Ectodermal cell (in vitro differentiated cells): ENCODE data around the gene PSAPL1.

Source experiments
- H3K27ac ChIP-seq: 2 replicates; pipeline ENCODE4 v1.7.0; 2013; ENCODE audit warnings: mild to moderate bottlenecking, low read depth, low read length; ENCODE audit not compliant: insufficient read depth, poor library complexity, severe bottlenecking
- H3K27me3 ChIP-seq: 2 replicates; pipeline ENCODE4 v1.7.0; 2013; ENCODE audit warnings: mild to moderate bottlenecking, low read length; ENCODE audit not compliant: insufficient read depth, control insufficient read depth, poor library complexity, severe bottlenecking
- H3K36me3 ChIP-seq: one replicate; pipeline ENCODE4 v1.7.0; 2013; ENCODE audit warnings: low read length; ENCODE audit not compliant: control insufficient read depth, insufficient read depth
- H3K4me1 ChIP-seq: one replicate; pipeline ENCODE4 v1.7.0; 2013; ENCODE audit warnings: low read length; ENCODE audit not compliant: control insufficient read depth, insufficient read depth
- H3K4me3 ChIP-seq: 2 replicates; pipeline ENCODE4 v1.7.0; 2013; ENCODE audit warnings: low read depth, low read length, control low read depth; ENCODE audit not compliant: insufficient read depth
- H3K9me3 ChIP-seq: 2 replicates; pipeline ENCODE4 v1.7.0; 2013; ENCODE audit warnings: mild to moderate bottlenecking, low read length, moderate library complexity; ENCODE audit not compliant: control insufficient read depth
- WGBS, 2 experiments: methylation state at CpG; one replicate each; pipeline ENCODE4 v1.1.7; 2013; ENCODE audit warnings: missing lambda C conversion rate in 2 of 2; 5-methylcytosine and 5-hydroxymethylcytosine counted together

Gene PSAPL1

GRCh38 chr4:7433376-7434140 lies 1.2 kb downstream of the PSAPL1 start:
- Histone ChIP-seq H3K27me3 (no peaks in the 10 kb centered on the region), H3K4me1 (peaks cover 16% of the 10 kb centered on the region), H3K27ac (no peak overlapping the region), H3K4me3 (no peak overlapping the region), H3K9me3 (no peaks in the 10 kb centered on the region), H3K36me3 (no peaks in the 10 kb centered on the region)
- 95% methylated on average over 28 of the region's 28 CpGs for WGBS, 2 experiments

DNA sequence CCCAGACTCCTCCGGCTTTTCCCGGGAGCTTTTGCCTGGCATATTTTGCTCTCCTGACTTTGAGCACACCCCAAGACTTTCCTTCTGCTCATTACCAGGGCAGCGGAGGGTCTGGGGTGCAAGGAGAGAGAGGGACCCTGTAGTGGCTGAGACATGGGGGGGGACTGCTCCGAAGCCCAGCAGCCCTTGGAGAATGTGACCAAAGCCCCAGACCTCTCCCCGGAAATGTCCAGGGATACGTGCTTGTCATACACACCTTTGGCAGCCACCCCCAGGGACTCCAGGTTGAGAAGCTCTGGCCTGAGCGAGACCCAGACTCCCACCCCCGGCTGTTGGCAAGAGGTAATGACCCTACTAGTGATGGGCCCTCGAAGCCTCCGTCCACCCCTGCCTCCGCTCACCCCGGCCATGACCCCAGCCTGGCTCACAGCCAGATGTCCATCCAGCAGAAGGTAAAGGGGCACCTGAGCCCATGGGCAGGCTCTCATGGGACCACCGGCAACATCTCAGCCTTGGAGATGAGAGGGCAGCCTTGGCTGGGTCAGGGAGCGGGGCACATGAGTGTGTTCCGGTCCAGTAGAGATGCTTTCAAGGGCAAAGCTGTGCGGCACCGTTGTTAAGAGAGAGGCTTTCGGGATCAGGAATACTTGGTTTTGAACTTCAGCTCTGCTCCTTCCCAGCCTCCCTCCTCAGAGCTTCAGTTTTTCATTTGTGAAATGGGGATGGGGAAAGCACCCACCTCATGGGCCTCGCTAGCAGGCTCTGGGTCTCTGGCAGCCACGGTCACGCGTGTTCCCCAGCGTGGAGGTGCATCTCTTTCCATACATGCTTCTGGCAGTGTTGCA lies 2.0 kb downstream of the PSAPL1 start:
- H3K4me1 ChIP-seq, result peaks cover 24% of the 10 kb centered on the region
- H3K27ac ChIP-seq, result no peak overlapping the region
- H3K9me3 ChIP-seq, result no peaks in the 10 kb centered on the region
- H3K36me3 ChIP-seq, result no peaks in the 10 kb centered on the region
- no peaks in the 10 kb centered on the region for H3K27me3 ChIP-seq
- no peak overlapping the region for H3K4me3 ChIP-seq
- 94 to 95% methylated on average over 23 of the region's 23 CpGs for WGBS, 2 experiments

DNA sequence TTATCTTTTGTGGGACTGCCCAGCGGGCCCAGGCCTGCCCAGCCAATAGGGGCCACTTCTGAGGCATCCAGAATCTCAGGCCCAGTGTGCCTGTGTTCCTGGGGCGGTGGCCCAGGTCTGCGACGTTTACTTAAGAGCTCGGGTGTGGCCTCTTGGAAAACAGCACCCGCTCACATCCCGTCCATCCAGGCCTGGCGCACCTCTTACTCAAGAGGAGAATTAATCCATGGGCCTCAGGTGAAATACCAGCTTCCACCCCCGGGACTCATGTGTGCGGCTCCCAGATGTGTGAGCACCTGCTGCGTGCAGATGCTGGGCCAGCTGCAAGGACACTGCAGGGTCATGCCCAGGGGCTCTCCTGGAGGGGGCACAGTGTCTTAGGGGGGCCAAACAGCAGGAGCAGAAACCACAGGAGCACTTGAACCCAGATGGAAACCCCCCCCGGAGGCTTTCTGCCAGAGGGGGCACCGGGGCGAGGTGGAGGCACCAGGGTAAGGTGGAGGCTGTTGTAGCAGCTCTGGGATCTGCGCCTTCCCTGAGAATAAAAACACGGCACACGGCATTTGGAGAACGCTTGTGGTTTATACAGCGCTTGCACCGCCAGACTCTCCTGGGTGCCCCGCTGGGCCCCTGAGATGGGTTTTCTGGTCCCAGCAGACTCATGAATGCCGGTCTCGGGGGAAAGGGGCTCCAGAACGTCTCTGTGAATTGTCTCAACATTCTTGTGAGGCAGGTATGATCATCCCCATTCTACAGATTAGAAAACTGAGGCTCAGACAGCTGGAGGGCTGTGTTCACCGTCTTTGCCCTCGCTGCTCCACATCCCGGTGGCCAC lies 2.8 kb downstream of the PSAPL1 start:
- H3K27me3 ChIP-seq, result no peaks in the 10 kb centered on the region
- H3K4me1 ChIP-seq, result peaks cover 33% of the 10 kb centered on the region
- H3K36me3 ChIP-seq, result no peaks in the 10 kb centered on the region
- H3K9me3 ChIP-seq, result no peaks in the 10 kb centered on the region
- no peak overlapping the region for H3K4me3 ChIP-seq
- WGBS, 2 experiments, result 93 to 94% methylated on average over 27 of the region's 27 CpGs
- H3K27ac ChIP-seq, result no peak overlapping the region

DNA sequence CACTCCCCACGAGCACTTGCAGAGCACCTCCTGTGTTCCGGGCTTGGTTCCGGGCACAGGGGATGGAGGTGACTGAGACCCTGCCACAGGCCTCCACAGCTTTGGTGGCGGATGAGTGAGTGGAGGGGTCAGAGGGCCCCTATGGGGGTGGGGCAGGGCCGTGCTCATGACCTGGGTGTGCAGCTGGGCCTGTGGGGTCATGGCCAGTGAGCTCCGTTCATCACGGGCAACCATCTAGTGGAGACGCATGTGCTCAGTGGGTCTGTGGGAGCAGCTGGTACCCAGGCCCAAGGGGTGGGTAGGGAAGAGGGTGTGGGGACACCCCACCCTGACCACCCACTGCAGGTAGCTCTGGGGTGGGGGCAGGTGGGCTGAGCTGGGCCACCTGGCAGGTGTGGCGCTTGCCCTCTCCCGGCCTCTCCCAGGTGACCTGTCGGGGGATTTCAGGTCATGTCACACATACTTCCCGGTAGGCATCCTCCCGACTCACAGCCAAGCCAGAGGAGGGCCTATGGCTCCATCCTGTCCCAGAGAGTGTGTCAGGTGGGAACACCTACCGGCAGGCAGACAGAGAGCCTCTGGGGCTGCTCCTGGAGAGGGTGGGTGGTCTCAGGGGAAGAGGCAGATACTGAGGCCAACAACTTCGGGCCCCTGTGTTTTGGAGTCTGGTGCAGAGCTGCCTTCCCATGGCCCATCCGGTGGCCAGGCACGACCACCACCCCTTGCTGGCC lies 3.6 kb downstream of the PSAPL1 start:
- no peaks in the 10 kb centered on the region for H3K36me3 ChIP-seq
- H3K27me3 ChIP-seq, result no peaks in the 10 kb centered on the region
- H3K27ac ChIP-seq, result no peak overlapping the region
- H3K4me3 ChIP-seq, result no peak overlapping the region
- H3K4me1 ChIP-seq, result peaks cover 33% of the 10 kb centered on the region
- 92 to 93% methylated on average over 17 of the region's 17 CpGs for WGBS, 2 experiments
- no peaks in the 10 kb centered on the region for H3K9me3 ChIP-seq

GRCh38 chr4:7430368-7430964 lies 4.3 kb downstream of the PSAPL1 start:
- no peak overlapping the region for H3K4me3 ChIP-seq
- H3K27me3 ChIP-seq, result no peaks in the 10 kb centered on the region
- 56 to 60% methylated on average over 16 of the region's 16 CpGs for WGBS, 2 experiments
- H3K27ac ChIP-seq, result no peak overlapping the region
- no peaks in the 10 kb centered on the region for H3K9me3 ChIP-seq
- peaks cover 26% of the 10 kb centered on the region for H3K4me1 ChIP-seq
- H3K36me3 ChIP-seq, result no peaks in the 10 kb centered on the region

DNA sequence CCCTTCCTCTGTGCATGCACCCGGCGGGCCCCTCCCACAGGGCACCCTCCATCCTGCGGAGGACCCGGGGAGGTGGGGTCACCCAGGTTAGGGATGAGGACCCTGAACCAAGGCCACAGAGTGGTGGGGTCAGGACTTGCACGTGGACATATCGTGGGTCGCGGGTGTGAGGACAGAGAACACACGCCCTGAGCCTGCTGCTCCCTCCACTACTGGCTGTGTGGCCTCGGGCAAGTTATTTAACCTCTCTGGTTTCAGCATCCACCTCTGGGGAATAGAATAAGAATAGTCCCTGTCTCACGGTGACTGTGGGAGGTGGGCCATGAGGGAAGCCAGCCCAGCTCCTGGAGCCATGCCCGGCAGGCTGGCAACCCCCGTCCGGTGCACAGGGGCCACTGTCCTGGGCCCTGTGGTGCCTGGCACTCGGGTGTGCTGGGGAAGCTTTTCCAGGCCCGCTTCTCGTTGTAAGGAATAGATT lies 5.1 kb downstream of the PSAPL1 start:
- Histone ChIP-seq H3K36me3 (no peaks in the 10 kb centered on the region), H3K4me3 (no peak overlapping the region), H3K27ac (no peak overlapping the region), H3K27me3 (no peaks in the 10 kb centered on the region), H3K9me3 (no peaks in the 10 kb centered on the region), H3K4me1 (peaks cover 25% of the 10 kb centered on the region)
- WGBS, 2 experiments, result 80 to 82% methylated on average over 17 of the region's 17 CpGs

DNA sequence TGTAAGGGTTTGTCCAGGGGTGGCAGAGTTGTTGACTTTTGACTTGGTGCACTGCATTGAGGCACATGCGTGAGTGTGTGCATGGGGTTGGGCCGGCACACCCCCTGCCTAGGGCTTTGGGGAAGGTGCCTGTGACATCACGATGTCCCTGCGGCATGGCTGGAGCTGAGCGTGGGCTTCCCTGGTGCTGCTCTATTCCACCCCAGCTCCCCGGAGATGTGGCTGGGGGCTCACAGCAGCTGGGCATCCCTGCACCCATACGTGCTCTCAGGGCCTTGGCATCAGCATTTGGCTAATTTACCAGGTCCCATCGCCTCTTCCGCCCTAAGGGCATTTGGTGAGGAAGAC lies 5.7 kb downstream of the PSAPL1 start:
- H3K36me3 ChIP-seq, result no peaks in the 10 kb centered on the region
- H3K27me3 ChIP-seq, result no peaks in the 10 kb centered on the region
- WGBS, 2 experiments, result 89 to 90% methylated on average over 9 of the region's 9 CpGs
- no peaks in the 10 kb centered on the region for H3K9me3 ChIP-seq
- H3K4me3 ChIP-seq, result no peak overlapping the region
- H3K27ac ChIP-seq, result no peak overlapping the region
- H3K4me1 ChIP-seq, result peaks cover 25% of the 10 kb centered on the region

- no peak overlapping the region for H3K4me3 ChIP-seq
- H3K27me3 ChIP-seq, result no peaks in the 10 kb centered on the region
- no peaks in the 10 kb centered on the region for H3K36me3 ChIP-seq
- 57 to 60% methylated on average over 16 of the region's 16 CpGs for WGBS, 2 experiments
- peak overlapping the region; percentile 18 for H3K27ac ChIP-seq
- no peaks in the 10 kb centered on the region for H3K9me3 ChIP-seq
- H3K4me1 ChIP-seq, result peaks cover 25% of the 10 kb centered on the region
Observed at GRCh38 chr4:7428261-7429068, 6.3 kb downstream of the PSAPL1 start.

DNA sequence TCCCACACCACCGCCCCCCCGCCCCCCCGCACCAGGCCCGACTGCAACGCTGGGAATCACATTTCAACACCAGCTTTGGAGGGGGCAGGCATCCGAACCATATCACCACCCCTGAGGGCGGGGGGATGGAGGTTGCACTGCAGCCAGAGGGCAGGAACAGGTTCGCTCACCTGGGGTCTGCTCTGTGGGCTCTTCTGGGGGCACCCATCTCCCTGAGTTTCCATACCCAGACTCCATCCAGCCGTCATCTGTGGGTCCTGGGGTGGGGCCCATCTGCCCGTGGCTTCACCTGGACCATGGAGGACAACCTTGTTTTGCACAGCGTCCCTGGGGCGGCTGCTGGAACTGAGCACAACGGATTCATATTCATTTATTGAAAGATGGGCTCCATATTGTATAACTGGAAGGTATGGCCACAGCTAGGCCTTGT lies 6.9 kb downstream of the PSAPL1 start:
- Histone ChIP-seq H3K27me3 (no peaks in the 10 kb centered on the region), H3K9me3 (no peaks in the 10 kb centered on the region), H3K4me3 (no peak overlapping the region), H3K4me1 (peaks cover 25% of the 10 kb centered on the region), H3K36me3 (no peaks in the 10 kb centered on the region), H3K27ac (peak overlapping the region; percentile 18)
- WGBS, 2 experiments, result 77 to 80% methylated on average over 13 of the region's 13 CpGs
